ENCODE results near the gene AJM1.
"Not testable (repeated sequence)": the region's sequence is repeated elsewhere in the genome, so short reads cannot be mapped to it uniquely, and the experiment has no call there.

- TF ChIP-seq, protein P1, sequence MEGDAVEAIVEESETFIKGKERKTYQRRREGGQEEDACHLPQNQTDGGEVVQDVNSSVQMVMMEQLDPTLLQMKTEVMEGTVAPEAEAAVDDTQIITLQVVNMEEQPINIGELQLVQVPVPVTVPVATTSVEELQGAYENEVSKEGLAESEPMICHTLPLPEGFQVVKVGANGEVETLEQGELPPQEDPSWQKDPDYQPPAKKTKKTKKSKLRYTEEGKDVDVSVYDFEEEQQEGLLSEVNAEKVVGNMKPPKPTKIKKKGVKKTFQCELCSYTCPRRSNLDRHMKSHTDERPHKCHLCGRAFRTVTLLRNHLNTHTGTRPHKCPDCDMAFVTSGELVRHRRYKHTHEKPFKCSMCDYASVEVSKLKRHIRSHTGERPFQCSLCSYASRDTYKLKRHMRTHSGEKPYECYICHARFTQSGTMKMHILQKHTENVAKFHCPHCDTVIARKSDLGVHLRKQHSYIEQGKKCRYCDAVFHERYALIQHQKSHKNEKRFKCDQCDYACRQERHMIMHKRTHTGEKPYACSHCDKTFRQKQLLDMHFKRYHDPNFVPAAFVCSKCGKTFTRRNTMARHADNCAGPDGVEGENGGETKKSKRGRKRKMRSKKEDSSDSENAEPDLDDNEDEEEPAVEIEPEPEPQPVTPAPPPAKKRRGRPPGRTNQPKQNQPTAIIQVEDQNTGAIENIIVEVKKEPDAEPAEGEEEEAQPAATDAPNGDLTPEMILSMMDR (IDR thresholded peaks at IDR 0.05) = not testable (repeated sequence)
- TF ChIP-seq POLR2A (IDR thresholded peaks at IDR 0.05) = not testable (repeated sequence)
Observed at GRCh38 chr9:136882947-136883283, 40.6 kb downstream of the AJM1 start.
